Natural killer cell (primary cell): ENCODE measurements around the gene NAB2. TPM values are rescaled to one million over a fixed set of nuclear protein-coding genes. Genes with fewer than 3 reads are reported as not detected.
A peak's percentile ranks its signal among the peaks of the same experiment; 100 is the strongest.

Source experiments
- ATAC-seq, 3 donors: fragments of 150-1000 bp in 2 of 3; fragments of 200-7000 bp in 1 of 3; cut with Tn5 transposase; 1 replicate in 1 of 3; 2 replicates in 2 of 3; pipeline ENCODE4 v1.10.0; 2021; ENCODE audit warnings: mild to moderate bottlenecking in 2 of 3, moderate library complexity in 2 of 3
- DNase-seq, 2 donors: peaks; one replicate each; pipeline versions ENCODE4 v3.0.0 to v3.0.0-alpha.2; 2013 to 2021; ENCODE audit warnings: mixed read lengths in 1 of 2
- H3K27ac ChIP-seq: one replicate; pipeline ENCODE4 v1.5.1; 2013; ENCODE audit warnings: mild to moderate bottlenecking, low read length
- H3K27me3 ChIP-seq: one replicate; pipeline ENCODE4 v1.6.1; 2013; ENCODE audit warnings: low read length; ENCODE audit not compliant: control insufficient read depth, insufficient read depth
- H3K36me3 ChIP-seq: one replicate; pipeline ENCODE4 v1.6.1; 2013; ENCODE audit warnings: low read length; ENCODE audit not compliant: control insufficient read depth, insufficient read depth
- H3K4me1 ChIP-seq: one replicate; pipeline ENCODE4 v1.6.1; 2013; ENCODE audit warnings: low read length; ENCODE audit not compliant: control insufficient read depth, insufficient read depth
- H3K4me3 ChIP-seq: one replicate; pipeline ENCODE4 v1.5.1; 2013; ENCODE audit warnings: low read length
- H3K9me3 ChIP-seq: one replicate; pipeline ENCODE4 v1.6.1; 2013; ENCODE audit warnings: low read length; ENCODE audit not compliant: control insufficient read depth, insufficient read depth
- H3K27ac Mint-ChIP-seq, 2 donors: one replicate each; pipeline ENCODE4 v1.8.0; 2022; ENCODE audit warnings: mild to moderate bottlenecking in 2 of 2, mixed read lengths in 2 of 2, moderate library complexity in 1 of 2
- H3K27me3 Mint-ChIP-seq, 2 donors: one replicate each; pipeline ENCODE4 v1.8.0; 2022; ENCODE audit warnings: low read depth in 2 of 2, mixed read lengths in 2 of 2
- H3K36me3 Mint-ChIP-seq: one replicate; pipeline ENCODE4 v1.8.0; 2022; ENCODE audit warnings: mixed read lengths
- H3K4me1 Mint-ChIP-seq, 2 donors: one replicate each; pipeline ENCODE4 v1.8.0; 2022; ENCODE audit warnings: mixed read lengths in 2 of 2
- H3K4me3 Mint-ChIP-seq: one replicate; pipeline ENCODE4 v1.8.0; 2022; ENCODE audit warnings: mild to moderate bottlenecking, moderate library complexity, mixed read lengths
- H3K9me3 Mint-ChIP-seq, 2 donors: one replicate each; pipeline ENCODE4 v1.8.0; 2022; ENCODE audit warnings: mixed read lengths in 2 of 2
- WGBS: methylation state at CpG from one replicate; pipeline ENCODE4 v1.1.7; 2013; ENCODE audit warnings: missing lambda C conversion rate; ENCODE audit not compliant: insufficient coverage; 5-methylcytosine and 5-hydroxymethylcytosine counted together
- intact Hi-C: fragments of 100-400 bp; cut with micrococcal nuclease; formaldehyde crosslinking; loops from one replicate; pipeline ENCODE4 v1.14.2; 2022
- total RNA-seq, 4 donors: library from RNA; stranded (reverse); fragments of 120-200 nt in 1 of 4; gene quantifications; one replicate each; pipeline versions ENCODE4 v1.2.3 to v1.2.4, GENCODE V29; 2013 to 2022
- TF ChIP-seq, protein P1 (sequence below): fragments of 200-600 bp; IDR thresholded peaks from one replicate; pipeline ENCODE4 v1.8.0; 2022; ENCODE audit warnings: antibody characterized with exemption

The NAB2 gene
- total RNA-seq, 3 donors from 2014 or later (not counting 1 experiment from before 2014, with no cell fraction given): 4.2 to 7.0 (median 5.4) TPM

GRCh38 chr12:57089271-57090245 lies 644 bp downstream of the NAB2 start:
- Histone ChIP-seq H3K27ac (no peak overlapping the region), H3K9me3 (no peaks in the 10 kb centered on the region), H3K4me1 (peaks cover 55% of the 10 kb centered on the region), H3K4me3 (peak overlapping the region; percentile 56), H3K27me3 (no peaks in the 10 kb centered on the region), H3K36me3 (peaks cover 1% of the 10 kb centered on the region)
- H3K4me3 Mint-ChIP-seq: peak overlapping the region; percentile 87
- ATAC-seq: no peak
- intact Hi-C loops: no loop called here
- no peaks in the 10 kb centered on the region for H3K27me3 Mint-ChIP-seq
- DNase-seq: peak in 1 of 2 donors; percentile 61
- H3K4me1 Mint-ChIP-seq: peaks cover 28 to 45% of the 10 kb centered on the region in 2 donors
- TF ChIP-seq, protein P1, sequence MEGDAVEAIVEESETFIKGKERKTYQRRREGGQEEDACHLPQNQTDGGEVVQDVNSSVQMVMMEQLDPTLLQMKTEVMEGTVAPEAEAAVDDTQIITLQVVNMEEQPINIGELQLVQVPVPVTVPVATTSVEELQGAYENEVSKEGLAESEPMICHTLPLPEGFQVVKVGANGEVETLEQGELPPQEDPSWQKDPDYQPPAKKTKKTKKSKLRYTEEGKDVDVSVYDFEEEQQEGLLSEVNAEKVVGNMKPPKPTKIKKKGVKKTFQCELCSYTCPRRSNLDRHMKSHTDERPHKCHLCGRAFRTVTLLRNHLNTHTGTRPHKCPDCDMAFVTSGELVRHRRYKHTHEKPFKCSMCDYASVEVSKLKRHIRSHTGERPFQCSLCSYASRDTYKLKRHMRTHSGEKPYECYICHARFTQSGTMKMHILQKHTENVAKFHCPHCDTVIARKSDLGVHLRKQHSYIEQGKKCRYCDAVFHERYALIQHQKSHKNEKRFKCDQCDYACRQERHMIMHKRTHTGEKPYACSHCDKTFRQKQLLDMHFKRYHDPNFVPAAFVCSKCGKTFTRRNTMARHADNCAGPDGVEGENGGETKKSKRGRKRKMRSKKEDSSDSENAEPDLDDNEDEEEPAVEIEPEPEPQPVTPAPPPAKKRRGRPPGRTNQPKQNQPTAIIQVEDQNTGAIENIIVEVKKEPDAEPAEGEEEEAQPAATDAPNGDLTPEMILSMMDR: no peak
- H3K9me3 Mint-ChIP-seq: no peaks in the 10 kb centered on the region
- H3K36me3 Mint-ChIP-seq: no peaks in the 10 kb centered on the region
- peak overlapping the region; percentile 21 to 95 for H3K27ac Mint-ChIP-seq
- 2% methylated on average over 42 of the region's 45 CpGs for WGBS

- peaks cover 28 to 45% of the 10 kb centered on the region in 2 donors for H3K4me1 Mint-ChIP-seq
- Histone ChIP-seq H3K4me1 (peaks cover 56% of the 10 kb centered on the region), H3K9me3 (no peaks in the 10 kb centered on the region), H3K27ac (no peak overlapping the region), H3K27me3 (no peaks in the 10 kb centered on the region), H3K36me3 (peaks cover 11% of the 10 kb centered on the region), H3K4me3 (no peak overlapping the region)
- ATAC-seq: no peak
- WGBS: 91% methylated on average over 6 of the region's 6 CpGs
- H3K27ac Mint-ChIP-seq: no peak overlapping the region
- H3K4me3 Mint-ChIP-seq: peak overlapping the region; percentile 37
- TF ChIP-seq, protein P1: no peak
- no peaks in the 10 kb centered on the region for H3K9me3 Mint-ChIP-seq
- H3K36me3 Mint-ChIP-seq: no peaks in the 10 kb centered on the region
- intact Hi-C loops: no loop called here
- no peaks in the 10 kb centered on the region for H3K27me3 Mint-ChIP-seq
- no peak for DNase-seq
Observed at GRCh38 chr12:57090490-57090889, 1.6 kb downstream of the NAB2 start.

- no peaks in the 10 kb centered on the region for H3K9me3 ChIP-seq
- Mint-ChIP-seq H3K9me3 (no peaks in the 10 kb centered on the region), H3K27me3 (no peaks in the 10 kb centered on the region), H3K4me3 (peak overlapping the region; percentile 37), H3K4me1 (peaks cover 28 to 40% of the 10 kb centered on the region in 2 donors), H3K36me3 (no peaks in the 10 kb centered on the region), H3K27ac (no peak overlapping the region)
- H3K4me3 ChIP-seq: no peak overlapping the region
- ATAC-seq (no peak), DNase-seq (no peak)
- H3K36me3 ChIP-seq: peaks cover 13% of the 10 kb centered on the region
- TF ChIP-seq, protein P1: no peak
- H3K4me1 ChIP-seq: peaks cover 52% of the 10 kb centered on the region
- WGBS: 93% methylated on average over 22 of the region's 22 CpGs
- H3K27ac ChIP-seq: no peak overlapping the region
- H3K27me3 ChIP-seq: no peaks in the 10 kb centered on the region
- intact Hi-C loops: no loop called here
Observed at GRCh38 chr12:57090924-57091637, 2.2 kb downstream of the NAB2 start.
